ENCODE measurements around the gene RAB3GAP1.

RAB3GAP1 gene

DNA sequence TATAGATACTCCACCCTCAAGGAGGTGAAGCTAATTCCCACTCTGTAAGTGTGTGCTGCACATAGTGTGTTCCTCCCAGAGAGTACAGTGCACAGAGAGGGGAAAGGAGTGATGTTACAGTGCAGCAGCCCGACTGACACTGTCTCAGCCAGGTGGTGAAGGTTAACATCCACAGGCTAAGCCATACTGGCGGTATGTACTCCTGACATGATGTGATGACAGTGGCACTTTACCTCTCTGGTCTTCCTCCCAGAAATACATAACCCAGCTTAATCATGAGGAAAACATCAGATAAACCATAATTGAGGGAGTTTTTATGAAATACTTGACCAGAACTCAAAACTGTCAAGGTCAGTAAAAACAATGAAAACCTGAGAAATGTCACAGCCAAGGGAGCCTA is 107.1 kb downstream of the RAB3GAP1 start:
- no peak overlapping the region for H3K9ac ChIP-seq (ENCODE audit: low read length in 5 of 5)
- no peak overlapping the region for H3K4me3 ChIP-seq (ENCODE audit: low read depth in 1 of 5, low read length in 5 of 5)
- H3K9me3 ChIP-seq (ENCODE audit: control insufficient read depth in 5 of 5, low read length in 5 of 5) = no peaks in the 10 kb centered on the region
- no peaks in the 10 kb centered on the region for H3K27me3 ChIP-seq (ENCODE audit: control insufficient read depth in 5 of 5, insufficient read depth in 4 of 5, low read length in 5 of 5)
- peaks cover 35 to 68% (median 48%) of the 10 kb centered on the region in 5 donors for H3K36me3 ChIP-seq (ENCODE audit: control insufficient read depth in 5 of 5, insufficient read depth in 5 of 5, low read length in 5 of 5)
- no peaks in the 10 kb centered on the region for H3K4me1 ChIP-seq (ENCODE audit: control insufficient read depth in 5 of 5, insufficient read depth in 5 of 5, low read length in 5 of 5)
- no peak overlapping the region for H3K27ac ChIP-seq (ENCODE audit: low read depth, low read length)

DNA sequence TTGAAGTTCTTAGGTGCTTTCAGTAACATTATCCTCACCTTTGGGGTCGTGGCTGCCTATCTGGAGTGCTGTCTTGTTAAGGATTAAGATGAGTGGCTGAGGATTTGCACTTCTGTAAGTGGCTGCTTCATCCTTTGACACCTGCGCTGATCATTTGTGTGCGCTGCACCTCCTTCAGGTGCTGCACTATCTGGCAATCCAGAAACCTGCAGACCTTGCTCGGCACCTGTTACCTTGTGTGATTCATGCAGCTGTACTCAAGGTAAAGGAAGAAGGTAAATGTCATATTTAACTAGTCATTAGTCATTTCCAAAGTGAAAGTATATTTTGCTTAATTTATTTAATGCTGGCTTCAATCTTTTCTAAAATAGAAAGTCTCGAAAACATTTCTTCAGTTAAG is 110.3 kb downstream of the RAB3GAP1 start:
- H3K4me1 ChIP-seq (ENCODE audit: control insufficient read depth in 5 of 5, insufficient read depth in 5 of 5, low read length in 5 of 5) = no peaks in the 10 kb centered on the region
- H3K4me3 ChIP-seq (ENCODE audit: low read depth in 1 of 5, low read length in 5 of 5) = no peak overlapping the region
- no peaks in the 10 kb centered on the region for H3K9me3 ChIP-seq (ENCODE audit: control insufficient read depth in 5 of 5, low read length in 5 of 5)
- H3K27ac ChIP-seq (ENCODE audit: low read depth, low read length) = no peak overlapping the region
- no peak overlapping the region for H3K9ac ChIP-seq (ENCODE audit: low read length in 5 of 5)
- H3K27me3 ChIP-seq (ENCODE audit: control insufficient read depth in 5 of 5, insufficient read depth in 4 of 5, low read length in 5 of 5) = no peaks in the 10 kb centered on the region
- H3K36me3 ChIP-seq (ENCODE audit: control insufficient read depth in 5 of 5, insufficient read depth in 5 of 5, low read length in 5 of 5) = peaks cover 45 to 58% (median 48%) of the 10 kb centered on the region in 5 donors

DNA sequence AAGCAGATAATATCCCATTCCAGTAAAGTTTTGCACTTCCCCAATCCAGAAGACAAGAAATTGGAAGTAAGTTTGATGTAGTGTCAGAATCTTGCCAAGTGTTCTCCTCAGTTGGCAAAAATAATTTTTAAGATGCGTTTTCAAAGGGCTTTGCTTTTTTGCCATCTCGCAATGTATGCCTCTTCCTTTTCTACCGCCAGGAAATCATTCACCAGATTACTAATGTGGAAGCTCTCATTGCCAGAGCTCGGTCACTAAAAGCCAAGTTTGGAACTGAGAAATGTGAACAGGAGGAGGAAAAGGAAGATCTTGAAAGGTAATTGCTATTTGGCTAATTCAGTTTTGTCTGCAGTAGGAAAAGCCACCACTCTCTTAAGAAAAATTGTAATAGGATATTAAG is 110.7 kb downstream of the RAB3GAP1 start:
- H3K9ac ChIP-seq (ENCODE audit: low read length in 5 of 5) = no peak overlapping the region
- H3K27ac ChIP-seq (ENCODE audit: low read depth, low read length) = no peak overlapping the region
- no peaks in the 10 kb centered on the region for H3K27me3 ChIP-seq (ENCODE audit: control insufficient read depth in 5 of 5, insufficient read depth in 4 of 5, low read length in 5 of 5)
- no peaks in the 10 kb centered on the region for H3K9me3 ChIP-seq (ENCODE audit: control insufficient read depth in 5 of 5, low read length in 5 of 5)
- no peak overlapping the region for H3K4me3 ChIP-seq (ENCODE audit: low read depth in 1 of 5, low read length in 5 of 5)
- no peaks in the 10 kb centered on the region for H3K4me1 ChIP-seq (ENCODE audit: control insufficient read depth in 5 of 5, insufficient read depth in 5 of 5, low read length in 5 of 5)
- H3K36me3 ChIP-seq (ENCODE audit: control insufficient read depth in 5 of 5, insufficient read depth in 5 of 5, low read length in 5 of 5) = peaks cover 47 to 59% (median 50%) of the 10 kb centered on the region in 5 donors

DNA sequence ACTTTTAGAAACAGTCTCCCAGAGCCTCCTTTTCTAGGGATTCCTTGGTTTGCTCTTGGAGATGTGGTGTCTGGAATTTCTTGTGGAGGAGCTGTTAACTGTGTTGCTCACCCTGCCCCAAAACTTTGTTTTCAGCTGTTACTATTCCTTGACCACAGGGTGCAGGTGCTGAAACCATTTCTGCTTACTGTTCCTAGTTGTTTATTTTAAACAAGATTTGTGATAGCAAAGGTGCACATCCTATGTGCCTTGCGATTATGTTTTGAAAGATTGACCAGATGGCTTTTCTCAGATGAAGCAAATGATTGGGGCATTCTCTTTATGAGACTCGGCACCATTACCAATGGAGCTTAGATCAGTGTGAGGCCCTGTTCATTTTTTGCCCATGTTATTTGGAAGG is 111.2 kb downstream of the RAB3GAP1 start:
- H3K27me3 ChIP-seq (ENCODE audit: control insufficient read depth in 5 of 5, insufficient read depth in 4 of 5, low read length in 5 of 5) = no peaks in the 10 kb centered on the region
- H3K9me3 ChIP-seq (ENCODE audit: control insufficient read depth in 5 of 5, low read length in 5 of 5) = no peaks in the 10 kb centered on the region
- no peak overlapping the region for H3K9ac ChIP-seq (ENCODE audit: low read length in 5 of 5)
- no peaks in the 10 kb centered on the region for H3K4me1 ChIP-seq (ENCODE audit: control insufficient read depth in 5 of 5, insufficient read depth in 5 of 5, low read length in 5 of 5)
- H3K36me3 ChIP-seq (ENCODE audit: control insufficient read depth in 5 of 5, insufficient read depth in 5 of 5, low read length in 5 of 5) = peaks cover 45 to 59% (median 50%) of the 10 kb centered on the region in 5 donors
- H3K4me3 ChIP-seq (ENCODE audit: low read depth in 1 of 5, low read length in 5 of 5) = no peak overlapping the region
- H3K27ac ChIP-seq (ENCODE audit: low read depth, low read length) = no peak overlapping the region

DNA sequence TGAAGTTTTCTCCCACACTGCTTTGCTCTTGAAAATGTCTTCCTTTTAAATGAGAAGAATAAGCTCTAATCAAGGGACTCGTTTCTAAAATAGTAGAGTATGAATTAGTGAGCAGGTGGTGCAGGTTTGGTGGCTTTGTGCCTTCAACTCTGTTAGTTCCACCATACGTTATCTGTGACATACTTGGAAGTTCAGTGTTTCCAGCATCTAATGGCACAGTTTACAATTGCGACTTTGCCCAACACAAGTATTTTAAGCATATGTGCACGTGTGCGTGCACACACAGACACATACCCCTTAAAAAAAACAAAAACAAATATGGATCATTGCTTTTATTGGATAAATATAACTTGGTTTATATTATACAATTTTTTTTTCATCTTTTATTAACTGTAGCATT is 111.8 kb downstream of the RAB3GAP1 start:
- H3K27ac ChIP-seq (ENCODE audit: low read depth, low read length) = no peak overlapping the region

DNA sequence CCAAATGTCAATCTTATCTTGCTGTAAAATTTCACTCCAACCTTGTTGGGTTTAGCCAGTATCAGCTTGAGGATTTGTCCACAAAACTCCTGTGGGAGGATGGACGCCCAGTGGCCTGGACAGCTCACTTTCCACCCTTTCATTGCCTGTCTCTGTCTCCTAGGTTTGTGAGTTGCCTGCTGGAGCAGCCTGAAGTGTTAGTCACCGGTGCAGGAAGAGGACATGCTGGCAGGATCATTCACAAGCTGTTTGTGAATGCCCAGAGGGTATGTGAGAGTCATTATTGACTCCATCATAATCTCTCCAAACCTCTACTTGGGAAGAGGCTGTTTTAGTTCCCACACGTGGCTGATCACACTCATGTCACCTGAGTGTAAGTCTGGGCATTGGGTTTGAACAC is 112.3 kb downstream of the RAB3GAP1 start:
- Histone ChIP-seq H3K4me1 (ENCODE audit: control insufficient read depth in 5 of 5, insufficient read depth in 5 of 5, low read length in 5 of 5) (no peaks in the 10 kb centered on the region), H3K4me3 (ENCODE audit: low read depth in 1 of 5, low read length in 5 of 5) (no peak overlapping the region), H3K27me3 (ENCODE audit: control insufficient read depth in 5 of 5, insufficient read depth in 4 of 5, low read length in 5 of 5) (no peaks in the 10 kb centered on the region), H3K36me3 (ENCODE audit: control insufficient read depth in 5 of 5, insufficient read depth in 5 of 5, low read length in 5 of 5) (peaks cover 44 to 60% (median 60%) of the 10 kb centered on the region in 5 donors), H3K27ac (ENCODE audit: low read depth, low read length) (no peak overlapping the region), H3K9me3 (ENCODE audit: control insufficient read depth in 5 of 5, low read length in 5 of 5) (no peaks in the 10 kb centered on the region), H3K9ac (ENCODE audit: low read length in 5 of 5) (no peak overlapping the region)

More for the DNA sequence above, 111.8 kb downstream of the RAB3GAP1 start:
- Histone ChIP-seq H3K27me3 (ENCODE audit: control insufficient read depth in 5 of 5, insufficient read depth in 4 of 5, low read length in 5 of 5) (no peaks in the 10 kb centered on the region), H3K4me3 (ENCODE audit: low read depth in 1 of 5, low read length in 5 of 5) (no peak overlapping the region), H3K4me1 (ENCODE audit: control insufficient read depth in 5 of 5, insufficient read depth in 5 of 5, low read length in 5 of 5) (no peaks in the 10 kb centered on the region), H3K9ac (ENCODE audit: low read length in 5 of 5) (no peak overlapping the region), H3K36me3 (ENCODE audit: control insufficient read depth in 5 of 5, insufficient read depth in 5 of 5, low read length in 5 of 5) (peaks cover 41 to 60% (median 55%) of the 10 kb centered on the region in 5 donors), H3K9me3 (ENCODE audit: control insufficient read depth in 5 of 5, low read length in 5 of 5) (no peaks in the 10 kb centered on the region)

DNA sequence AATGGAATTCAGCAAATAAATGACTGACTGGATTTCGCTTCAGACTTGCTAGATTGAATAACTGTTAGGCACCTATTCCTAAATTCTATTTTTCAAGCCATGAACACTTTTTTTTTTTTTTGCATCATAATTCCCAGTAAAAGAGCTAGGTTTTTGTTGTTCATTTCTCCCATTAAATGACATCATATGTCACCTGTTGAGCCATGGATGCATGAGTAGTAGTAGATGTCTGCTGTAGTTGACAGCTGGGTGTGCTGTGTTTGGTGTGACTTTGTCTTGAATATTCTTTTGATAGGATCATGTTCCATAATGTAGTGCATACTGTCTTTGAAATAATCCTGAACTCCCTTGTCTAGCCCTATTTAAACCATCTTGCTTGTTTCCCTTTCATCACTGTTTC is 115.2 kb downstream of the RAB3GAP1 start:
- no peak overlapping the region for H3K9ac ChIP-seq (ENCODE audit: low read length in 5 of 5)
- H3K9me3 ChIP-seq (ENCODE audit: control insufficient read depth in 5 of 5, low read length in 5 of 5) = no peaks in the 10 kb centered on the region
- peaks cover 45 to 79% (median 71%) of the 10 kb centered on the region in 5 donors for H3K36me3 ChIP-seq (ENCODE audit: control insufficient read depth in 5 of 5, insufficient read depth in 5 of 5, low read length in 5 of 5)
- no peak overlapping the region for H3K27ac ChIP-seq (ENCODE audit: low read depth, low read length)
- no peaks in the 10 kb centered on the region for H3K4me1 ChIP-seq (ENCODE audit: control insufficient read depth in 5 of 5, insufficient read depth in 5 of 5, low read length in 5 of 5)
- no peaks in the 10 kb centered on the region for H3K27me3 ChIP-seq (ENCODE audit: control insufficient read depth in 5 of 5, insufficient read depth in 4 of 5, low read length in 5 of 5)
- no peak overlapping the region for H3K4me3 ChIP-seq (ENCODE audit: low read depth in 1 of 5, low read length in 5 of 5)

DNA sequence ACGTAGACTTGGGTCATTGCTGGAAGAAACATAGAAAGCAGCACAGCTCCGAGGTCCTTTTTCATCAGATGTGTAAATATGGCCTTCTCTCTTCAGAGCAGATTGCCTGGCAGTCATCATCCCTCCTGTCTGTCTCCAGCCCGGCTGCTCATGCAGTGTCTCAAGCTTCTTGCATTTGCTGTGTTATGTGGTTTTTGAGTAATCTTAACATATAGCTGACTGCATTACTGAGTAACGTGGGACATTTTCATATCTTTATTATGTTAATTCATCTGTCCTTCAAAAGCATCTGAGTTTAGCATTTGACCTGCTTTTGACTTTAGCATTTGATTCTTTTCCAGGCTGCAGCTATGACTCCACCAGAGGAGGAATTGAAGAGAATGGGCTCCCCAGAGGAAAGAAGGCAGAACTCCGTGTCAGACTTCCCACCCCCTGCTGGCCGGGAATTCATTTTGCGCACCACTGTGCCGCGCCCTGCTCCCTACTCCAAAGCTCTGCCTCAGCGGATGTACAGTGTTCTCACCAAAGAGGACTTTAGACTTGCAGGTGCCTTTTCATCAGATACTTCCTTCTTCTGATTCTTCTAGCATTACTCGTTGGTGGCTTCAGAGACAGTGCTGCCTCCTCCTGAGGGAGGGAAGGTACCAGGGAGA is 116.2 kb downstream of the RAB3GAP1 start:
- no peaks in the 10 kb centered on the region for H3K9me3 ChIP-seq (ENCODE audit: control insufficient read depth in 5 of 5, low read length in 5 of 5)
- no peaks in the 10 kb centered on the region for H3K27me3 ChIP-seq (ENCODE audit: control insufficient read depth in 5 of 5, insufficient read depth in 4 of 5, low read length in 5 of 5)
- no peaks in the 10 kb centered on the region for H3K4me1 ChIP-seq (ENCODE audit: control insufficient read depth in 5 of 5, insufficient read depth in 5 of 5, low read length in 5 of 5)
- no peak overlapping the region for H3K4me3 ChIP-seq (ENCODE audit: low read depth in 1 of 5, low read length in 5 of 5)
- H3K36me3 ChIP-seq (ENCODE audit: control insufficient read depth in 5 of 5, insufficient read depth in 5 of 5, low read length in 5 of 5) = peaks cover 37 to 76% (median 68%) of the 10 kb centered on the region in 5 donors
- H3K9ac ChIP-seq (ENCODE audit: low read length in 5 of 5) = no peak overlapping the region
- no peak overlapping the region for H3K27ac ChIP-seq (ENCODE audit: low read depth, low read length)

DNA sequence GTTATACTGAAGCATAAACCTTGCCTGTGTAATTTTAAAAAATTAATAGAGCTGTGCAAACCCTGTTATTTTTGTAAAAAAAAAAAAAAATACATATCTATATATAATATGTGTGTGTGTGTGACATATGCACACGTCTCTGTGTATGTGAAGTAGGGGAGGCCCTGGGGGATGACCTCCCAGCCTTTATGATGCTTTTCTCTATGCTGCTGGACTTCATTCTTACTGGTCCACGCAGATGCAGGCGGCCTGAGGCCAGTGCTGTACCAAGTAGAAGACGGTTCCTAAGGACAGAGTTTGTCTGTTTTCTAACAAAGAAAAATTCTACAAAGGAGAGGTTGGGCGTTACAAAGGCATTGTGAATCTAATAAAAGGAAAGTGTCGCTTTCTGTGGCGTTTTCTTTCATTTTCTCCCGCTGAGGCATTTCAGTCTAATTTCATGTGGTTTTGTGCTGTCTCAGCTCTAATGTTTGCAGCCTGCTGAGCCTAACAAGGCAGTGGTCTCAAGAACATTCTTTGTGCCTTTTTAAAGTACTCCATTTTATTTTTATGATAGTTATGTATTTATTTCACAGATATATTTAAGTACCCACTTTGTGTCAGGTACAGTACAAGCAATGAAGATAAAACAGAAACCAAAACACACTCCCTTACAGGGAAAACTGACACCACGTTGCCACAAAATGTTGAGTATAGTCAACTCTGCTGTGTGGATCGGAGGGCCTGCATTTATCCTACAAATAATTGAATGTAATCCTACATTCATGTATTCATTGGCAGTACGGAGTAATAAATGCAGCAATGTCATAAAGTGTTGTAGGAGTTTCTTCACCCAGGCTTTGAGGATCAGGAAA is 118.0 kb downstream of the RAB3GAP1 start:
- Histone ChIP-seq H3K4me3 (ENCODE audit: low read depth in 1 of 5, low read length in 5 of 5) (no peak overlapping the region), H3K36me3 (ENCODE audit: control insufficient read depth in 5 of 5, insufficient read depth in 5 of 5, low read length in 5 of 5) (peaks cover 26 to 65% (median 54%) of the 10 kb centered on the region in 5 donors), H3K9me3 (ENCODE audit: control insufficient read depth in 5 of 5, low read length in 5 of 5) (no peaks in the 10 kb centered on the region)

More for the DNA sequence above, 118.0 kb downstream of the RAB3GAP1 start:
- no peaks in the 10 kb centered on the region for H3K4me1 ChIP-seq (ENCODE audit: control insufficient read depth in 5 of 5, insufficient read depth in 5 of 5, low read length in 5 of 5)
- no peaks in the 10 kb centered on the region for H3K27me3 ChIP-seq (ENCODE audit: control insufficient read depth in 5 of 5, insufficient read depth in 4 of 5, low read length in 5 of 5)
- H3K9ac ChIP-seq (ENCODE audit: low read length in 5 of 5) = no peak overlapping the region
- no peak overlapping the region for H3K27ac ChIP-seq (ENCODE audit: low read depth, low read length)
